Activated T-cell treated with anti-CD3 and anti-CD28 coated beads for 24 hours (primary cell): ENCODE results near the gene RBP3.

ENCODE experiments used
- DNase-seq: peaks from one replicate; pipeline ENCODE4 v3.0.0-alpha.2; 2020; ENCODE audit warnings: low read depth

RBP3 gene

GRCh38 chr10:47359101-47359500 is 10.9 kb downstream of the RBP3 start:
- no peak for DNase-seq

- no peak for DNase-seq
Measured at GRCh38 chr10:47359626-47360418, 11.7 kb downstream of the RBP3 start.

GRCh38 chr10:47360419-47361040 is 12.4 kb downstream of the RBP3 start:
- DNase-seq: no peak

- peak; percentile 9 for DNase-seq
Measured at GRCh38 chr10:47361293-47361692, 13.1 kb downstream of the RBP3 start.

GRCh38 chr10:47362199-47362598 is 14.0 kb downstream of the RBP3 start:
- no peak for DNase-seq

GRCh38 chr10:47363781-47364180 is 15.6 kb downstream of the RBP3 start:
- DNase-seq: no peak

GRCh38 chr10:47364366-47364765 is 16.2 kb downstream of the RBP3 start:
- no peak for DNase-seq

GRCh38 chr10:47364911-47365310 is 16.7 kb downstream of the RBP3 start:
- no peak for DNase-seq

GRCh38 chr10:47365431-47366180 is 17.4 kb downstream of the RBP3 start:
- DNase-seq: no peak

- DNase-seq: no peak
Measured at GRCh38 chr10:47366181-47366631, 18.0 kb downstream of the RBP3 start.

- DNase-seq: no peak
Measured at GRCh38 chr10:47366731-47367460, 18.7 kb downstream of the RBP3 start.

- DNase-seq: no peak
Measured at GRCh38 chr10:47367646-47368045, 19.5 kb downstream of the RBP3 start.

- DNase-seq: no peak
Measured at GRCh38 chr10:47368431-47369180, 20.4 kb downstream of the RBP3 start.

- no peak for DNase-seq
Measured at GRCh38 chr10:47369251-47369894, 21.2 kb downstream of the RBP3 start.

GRCh38 chr10:47370015-47370767 is 22.0 kb downstream of the RBP3 start:
- no peak for DNase-seq

- DNase-seq: no peak
Measured at GRCh38 chr10:47370878-47371277, 22.7 kb downstream of the RBP3 start.

- DNase-seq: no peak
Measured at GRCh38 chr10:47371629-47372485, 23.7 kb downstream of the RBP3 start.

- DNase-seq: no peak
Measured at GRCh38 chr10:47372726-47373125, 24.6 kb downstream of the RBP3 start.
